ENCODE data around the gene RAB6B.

Gene RAB6B

DNA sequence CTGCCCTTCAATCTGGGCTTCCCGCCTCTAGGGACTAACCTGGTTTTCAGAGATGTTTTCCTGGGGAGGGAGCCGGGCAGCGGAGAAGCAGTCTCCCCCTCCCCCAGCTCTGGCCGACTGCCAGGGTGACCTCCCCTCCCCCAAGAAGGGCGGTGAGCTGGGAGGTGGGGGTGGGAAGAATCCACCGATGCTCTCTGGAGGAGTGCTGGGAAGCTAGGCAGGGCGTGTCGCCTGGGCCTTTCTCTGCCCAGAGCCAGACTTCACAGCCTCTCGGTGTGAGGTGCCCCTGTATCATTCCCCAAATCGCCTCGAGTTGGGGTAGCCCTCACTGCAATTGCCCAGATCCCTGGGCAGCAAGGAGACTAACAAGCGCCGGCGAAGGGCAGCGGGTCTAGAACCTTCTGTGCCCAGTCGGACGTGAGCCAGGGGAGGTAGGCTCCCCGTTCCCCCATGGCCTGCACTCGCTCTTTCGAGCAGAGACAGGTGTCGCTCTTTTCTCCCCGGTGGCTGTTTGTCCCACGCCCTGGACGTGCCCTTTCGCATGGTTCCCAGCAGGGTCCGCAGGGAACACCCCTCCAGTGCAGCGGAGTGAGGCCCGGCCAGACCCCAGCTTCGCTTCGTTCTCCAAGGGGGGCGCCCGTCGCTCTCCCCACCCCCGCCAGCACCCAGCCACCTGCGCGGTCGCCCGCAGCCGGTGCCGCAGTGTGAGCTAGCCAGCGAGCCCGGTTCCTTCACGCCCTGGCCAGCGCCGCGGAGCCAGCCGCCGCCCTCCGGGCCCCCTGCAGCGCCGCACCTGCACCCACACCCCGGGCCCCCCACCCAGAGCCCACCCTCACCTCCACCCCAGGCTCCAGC lies 1.1 kb downstream of the RAB6B start:
- peak; percentile 33 for DNase-seq

GRCh38 chr3:133893683-133894352 lies 1.9 kb downstream of the RAB6B start:
- DNase-seq: no peak

DNA sequence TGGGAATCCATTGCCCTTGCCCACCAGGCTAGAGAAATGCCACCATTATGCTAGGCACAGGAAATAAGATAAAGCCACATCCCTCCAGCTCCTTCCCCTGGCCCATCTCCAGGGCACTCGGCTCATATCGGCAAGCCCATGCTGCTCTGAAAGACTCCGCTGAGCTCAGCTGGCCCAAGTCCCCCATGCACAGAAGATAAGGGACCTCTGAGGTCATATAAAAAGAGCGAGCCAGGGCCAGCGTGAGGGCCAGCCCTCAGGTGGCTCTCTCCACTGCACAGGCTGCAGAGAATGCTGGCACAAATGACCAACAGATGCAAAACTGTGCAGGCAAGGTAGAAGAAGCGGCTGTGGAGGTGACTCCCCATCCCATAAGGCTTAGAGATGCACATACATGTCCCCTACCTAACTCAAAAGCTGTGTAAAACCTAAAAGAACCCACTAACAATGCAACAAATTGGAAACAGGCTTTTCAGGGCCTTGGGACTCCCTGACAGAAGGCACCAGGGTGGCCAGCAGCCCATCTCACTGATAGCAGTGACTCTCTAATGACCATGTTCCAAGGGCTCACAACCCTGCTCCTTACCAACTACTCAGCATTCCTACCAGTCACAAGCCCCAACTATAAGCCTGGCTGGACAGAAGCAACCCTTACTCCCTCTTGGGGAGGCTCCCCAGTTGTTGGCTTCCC lies 3.0 kb downstream of the RAB6B start:
- DNase-seq: no peak

DNA sequence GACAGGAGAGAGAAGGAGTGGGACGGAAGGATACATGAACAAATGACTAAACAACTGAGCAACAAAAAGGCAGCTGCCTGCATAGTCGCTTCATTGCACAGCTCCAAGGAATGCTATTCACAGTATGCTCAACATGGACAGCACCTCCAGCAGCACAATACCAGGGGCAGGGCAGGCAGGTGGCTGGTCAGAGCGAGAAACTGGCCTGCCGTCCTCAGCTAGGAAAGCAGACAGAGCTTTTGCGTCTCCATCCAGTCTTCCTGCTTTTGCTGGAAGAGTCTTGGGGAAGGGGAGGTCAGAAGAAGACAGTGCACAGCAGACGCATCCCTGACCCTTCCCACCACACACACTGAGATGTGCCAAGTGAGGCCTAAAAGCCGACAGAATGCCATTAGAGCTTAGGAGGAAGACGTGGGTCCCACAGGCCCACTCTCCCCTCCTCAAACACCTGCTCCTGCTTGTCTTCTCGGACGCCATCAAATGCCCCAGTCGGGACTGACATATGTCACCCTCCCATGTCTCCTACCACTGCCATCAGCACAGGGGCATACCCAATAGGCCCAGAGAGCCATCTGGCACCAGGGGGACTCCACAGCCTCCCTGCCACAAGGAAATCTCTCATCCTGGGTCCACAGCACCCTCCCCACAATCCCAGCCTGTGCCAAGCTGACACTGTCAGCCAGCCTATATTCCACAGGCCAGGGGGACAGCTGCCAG lies 3.9 kb downstream of the RAB6B start:
- no peak for DNase-seq

DNA sequence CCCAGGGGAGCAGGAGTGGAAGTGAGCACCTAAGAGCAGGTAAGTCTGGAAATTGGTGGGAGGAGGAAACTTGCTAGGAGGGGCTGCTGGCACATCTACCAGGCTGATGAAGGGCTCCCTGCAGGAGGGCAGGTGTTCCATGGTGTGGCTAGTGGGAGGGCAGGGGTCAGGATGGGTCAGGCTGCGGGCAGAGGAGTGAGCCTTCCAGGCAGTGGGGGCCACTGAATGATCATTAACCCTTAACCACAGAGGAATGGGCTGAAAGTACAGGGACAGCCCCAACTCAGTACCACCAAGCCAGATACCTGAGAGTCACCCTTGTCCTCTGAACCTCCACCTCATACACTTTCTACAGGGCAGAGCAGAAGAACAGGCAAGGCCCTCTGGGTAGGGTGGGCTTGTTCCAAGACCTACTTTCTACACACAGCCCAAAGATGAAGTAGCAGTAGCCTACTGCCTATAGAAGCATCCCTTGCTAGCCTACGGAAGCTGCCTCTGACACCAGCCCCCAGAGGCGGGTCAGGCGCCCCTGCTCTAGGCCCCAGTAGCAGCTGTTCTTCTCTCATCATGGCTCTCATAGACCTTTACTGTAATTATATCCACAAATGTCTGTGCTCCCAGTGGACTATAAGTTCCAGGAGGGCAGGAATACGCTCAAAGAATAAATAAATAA lies 4.6 kb downstream of the RAB6B start:
- DNase-seq: no peak

- DNase-seq: no peak
These were observed 5.6 kb downstream of the RAB6B start for GRCh38 chr3:133890037-133890436.

GRCh38 chr3:133888726-133889340 lies 6.8 kb downstream of the RAB6B start:
- DNase-seq: no peak

DNA sequence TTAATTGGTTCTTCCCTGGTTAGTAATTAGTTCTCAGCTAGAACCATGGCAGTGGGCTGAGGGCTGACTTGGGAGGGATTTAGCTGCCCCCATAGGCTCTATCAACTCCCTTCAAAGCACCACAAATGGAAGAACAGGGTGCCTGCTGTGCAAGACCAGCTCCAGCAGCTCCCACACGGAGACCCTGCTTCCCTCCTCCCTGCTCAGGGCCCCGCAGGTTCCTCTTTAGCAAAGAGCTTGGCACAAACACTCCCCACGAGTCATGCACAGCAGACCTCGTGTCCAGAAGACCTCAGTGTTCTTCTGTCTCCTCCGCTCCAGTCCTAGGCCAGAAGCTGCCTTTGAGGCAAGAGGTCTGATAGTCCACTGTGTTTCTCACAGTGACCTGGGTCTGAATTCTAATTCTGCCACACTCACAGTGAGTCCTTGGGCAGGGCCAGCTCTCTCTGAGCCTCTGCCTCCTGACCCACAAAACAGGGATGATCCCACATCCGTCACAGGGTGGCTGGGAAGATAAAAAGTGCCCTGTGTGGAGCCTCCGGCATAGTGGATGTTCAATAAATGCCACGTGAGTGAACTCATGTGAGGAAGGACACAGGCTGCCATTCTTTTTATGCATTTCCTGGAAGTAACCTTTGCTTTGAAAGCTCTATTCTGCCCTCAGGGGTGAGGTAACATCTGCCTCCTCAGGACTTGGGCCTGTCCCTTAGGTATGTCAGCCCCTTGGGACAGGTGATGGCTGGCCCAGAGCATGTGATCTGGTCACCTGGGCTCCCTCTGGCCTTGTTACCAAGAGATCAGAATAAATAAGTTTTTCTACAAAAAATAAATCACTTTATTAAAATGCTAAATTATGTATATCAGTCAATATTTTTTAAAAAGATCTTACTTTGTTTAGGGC lies 7.6 kb downstream of the RAB6B start:
- DNase-seq: no peak

GRCh38 chr3:133887074-133887802 lies 8.4 kb downstream of the RAB6B start:
- DNase-seq: no peak

- DNase-seq: no peak
These were observed 9.5 kb downstream of the RAB6B start for GRCh38 chr3:133886031-133886722.

DNA sequence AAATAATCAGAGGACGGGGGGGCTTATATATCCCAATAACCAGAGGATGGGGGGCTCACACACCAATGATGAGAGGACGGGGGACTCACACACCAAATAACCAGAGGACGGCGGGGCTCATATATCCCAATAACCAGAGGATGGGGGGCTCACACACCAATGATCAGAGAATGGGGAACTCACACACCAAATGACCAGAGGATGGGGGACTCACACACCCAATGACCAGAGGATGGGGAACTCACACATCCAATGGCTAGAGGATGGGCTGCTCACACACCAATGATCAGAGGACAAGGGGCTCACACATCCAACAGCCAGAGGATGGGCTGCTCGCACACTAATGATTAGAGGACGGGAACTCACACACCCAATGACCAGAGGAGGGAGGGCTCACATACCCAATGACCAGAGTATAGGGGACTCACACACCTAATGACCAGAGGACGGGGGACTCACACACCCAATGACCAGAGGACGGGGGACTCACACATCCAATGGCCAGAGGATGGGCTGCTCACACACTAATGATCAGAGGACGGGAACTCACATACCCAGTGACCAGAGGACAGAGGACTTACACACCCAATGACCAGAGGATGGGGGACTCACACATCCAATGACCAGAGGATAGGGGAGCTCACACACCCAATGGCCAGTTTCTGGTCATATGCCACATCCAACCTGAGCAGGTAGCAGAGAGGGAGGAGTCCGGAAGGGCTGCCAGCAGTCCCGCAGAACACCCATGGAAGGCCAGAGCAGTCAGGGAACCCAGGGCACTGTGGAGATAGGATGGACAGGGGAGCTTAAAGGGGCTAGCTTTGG lies 10.6 kb downstream of the RAB6B start:
- DNase-seq: no peak

GRCh38 chr3:133884054-133884886 lies 11.4 kb downstream of the RAB6B start:
- no peak for DNase-seq

DNA sequence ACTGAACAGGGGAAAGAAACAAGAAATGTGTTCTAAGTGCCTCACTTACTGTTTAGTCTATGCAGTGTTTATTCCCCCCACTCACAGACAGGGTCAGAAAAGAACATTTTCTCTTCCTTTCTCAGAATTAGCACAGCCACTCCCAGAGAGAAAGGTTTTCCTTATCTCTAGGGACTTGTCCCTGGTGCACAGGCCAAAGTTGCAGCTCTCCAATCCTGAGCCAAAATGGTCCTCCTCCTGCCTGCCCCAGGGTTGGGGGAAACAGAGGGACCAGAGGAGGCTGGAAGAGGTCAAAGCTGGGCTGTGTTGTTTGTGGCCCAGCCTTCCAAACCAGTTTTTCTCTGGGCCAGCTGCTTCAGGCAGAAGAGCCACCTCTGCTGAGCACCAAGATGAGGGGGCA lies 12.0 kb downstream of the RAB6B start:
- no peak for DNase-seq

- DNase-seq: no peak
These were observed 12.6 kb downstream of the RAB6B start for GRCh38 chr3:133882986-133883586.

DNA sequence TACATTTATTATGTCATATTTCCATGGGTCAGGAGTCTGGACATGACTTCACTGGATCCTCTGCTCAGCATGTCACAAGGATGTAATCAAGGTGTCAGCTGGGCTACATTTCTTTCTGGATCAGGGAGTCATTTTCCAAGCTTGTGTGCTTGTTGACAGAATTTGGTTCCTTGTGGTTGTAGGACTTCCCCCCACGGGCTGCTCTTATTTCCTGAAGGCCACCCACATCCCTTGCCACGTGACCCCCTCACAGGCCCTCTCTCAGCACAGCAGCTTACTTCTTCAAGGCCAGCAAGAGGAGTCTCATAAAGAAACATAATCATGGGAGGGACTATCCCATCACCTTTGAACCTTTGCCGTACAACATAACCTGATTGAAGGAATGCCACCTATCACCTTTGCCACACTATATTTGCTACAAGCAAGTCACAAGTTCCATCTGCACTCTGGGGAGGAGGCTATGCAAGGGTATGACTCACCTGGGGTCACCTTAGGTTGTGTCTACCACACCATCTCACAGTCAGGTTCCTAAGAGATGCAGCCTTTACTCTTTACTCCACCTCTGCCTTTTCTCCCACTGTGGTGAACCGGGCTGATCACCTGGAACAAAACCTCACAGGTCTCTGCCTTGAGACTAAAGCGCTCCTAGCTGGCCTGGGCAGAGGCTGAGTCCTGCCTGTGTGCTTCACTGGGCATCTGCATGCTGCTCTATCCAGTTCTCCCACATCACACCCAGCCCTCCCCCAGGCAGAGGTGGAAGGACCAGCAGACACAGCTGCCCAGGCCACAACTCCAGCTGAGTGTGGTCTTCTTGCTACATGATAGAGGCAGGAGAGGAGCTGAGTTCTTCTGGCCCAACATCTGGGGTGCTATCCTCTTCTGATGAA lies 13.5 kb downstream of the RAB6B start:
- no peak for DNase-seq

- DNase-seq: no peak
These were observed 14.2 kb downstream of the RAB6B start for GRCh38 chr3:133881492-133881891.

Measured in NCI-H345 (cell line).